Muscle layer of duodenum (tissue), 2 donors: Measurements from ENCODE around the gene SF3B6.
"Not testable (repeated sequence)": the region's sequence is repeated elsewhere in the genome, so short reads cannot be mapped to it uniquely, and the experiment has no call there.

Experiments
- H3K27ac ChIP-seq: one replicate; pipeline ENCODE4 v1.7.0; 2013; ENCODE audit warnings: mild to moderate bottlenecking, low read length
- H3K27me3 ChIP-seq: one replicate; pipeline ENCODE4 v1.7.0; 2013; ENCODE audit warnings: low read depth, mild to moderate bottlenecking, control low read depth, low read length
- H3K36me3 ChIP-seq, 2 donors: one replicate each; pipeline ENCODE4 v1.7.0; 2013; ENCODE audit warnings: low read length in 2 of 2, control low read depth in 1 of 2, mild to moderate bottlenecking in 1 of 2; ENCODE audit not compliant: insufficient read depth in 2 of 2, control insufficient read depth in 1 of 2
- H3K4me1 ChIP-seq, 2 donors: one replicate each; pipeline ENCODE4 v1.7.0; 2013; ENCODE audit warnings: low read length in 2 of 2, mild to moderate bottlenecking in 2 of 2, control low read depth in 1 of 2, moderate library complexity in 1 of 2; ENCODE audit not compliant: insufficient read depth in 2 of 2, control insufficient read depth in 1 of 2
- H3K4me3 ChIP-seq, 2 donors: one replicate each; pipeline ENCODE4 v1.7.0; 2013; ENCODE audit warnings: low read length in 2 of 2, low read depth in 1 of 2, mild to moderate bottlenecking in 1 of 2
- H3K9me3 ChIP-seq, 2 donors: one replicate each; pipeline ENCODE4 v1.7.0; 2013; ENCODE audit warnings: low read length in 2 of 2, control low read depth in 1 of 2, mild to moderate bottlenecking in 1 of 2; ENCODE audit not compliant: control insufficient read depth in 1 of 2
- donor health status: healthy.

Gene SF3B6

GRCh38 chr2:24050041-24050979 lies 25.8 kb downstream of the SF3B6 start:
- H3K27ac ChIP-seq, result no peak overlapping the region
- peak overlapping the region; percentile 59 to 84 for H3K4me3 ChIP-seq
- no peaks in the 10 kb centered on the region for H3K27me3 ChIP-seq
- no peaks in the 10 kb centered on the region for H3K36me3 ChIP-seq
- H3K9me3 ChIP-seq, result no peaks in the 10 kb centered on the region
- peaks cover 3 to 17% of the 10 kb centered on the region in 2 donors for H3K4me1 ChIP-seq

DNA sequence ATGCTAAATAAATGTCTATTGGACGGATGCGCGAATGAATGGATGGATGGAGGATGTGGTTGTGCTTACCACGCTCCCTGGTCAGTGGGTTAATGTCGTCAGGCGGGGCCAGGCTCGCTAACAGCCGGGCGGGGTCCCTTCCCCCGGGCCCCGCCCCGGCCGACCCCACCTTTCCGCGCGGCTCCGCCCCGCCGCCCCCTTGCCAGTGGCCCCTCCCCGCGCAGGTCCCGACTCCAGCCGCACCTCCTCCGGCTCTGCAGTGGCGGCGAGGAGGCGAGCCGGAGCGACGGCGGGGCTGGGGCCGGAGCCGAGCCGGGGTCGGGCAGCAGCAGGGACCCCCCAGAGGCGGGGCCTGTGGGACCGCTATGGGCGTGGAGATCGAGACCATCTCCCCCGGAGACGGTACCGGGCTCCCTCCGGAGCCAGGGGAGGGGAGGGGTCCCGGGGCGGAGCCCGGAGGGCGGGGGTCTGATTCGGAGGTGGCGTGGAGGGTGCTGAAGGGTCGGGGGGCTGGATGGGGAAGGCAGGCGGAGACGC lies 26.6 kb downstream of the SF3B6 start, which contains the start of gene FKBP1B:
Gene FKBP1B (plus strand): TSS at position 257 of the 537 bp plus-strand sequence. CDS start 109 bp downstream, at position 366.
- no peaks in the 10 kb centered on the region for H3K27me3 ChIP-seq
- no peaks in the 10 kb centered on the region for H3K9me3 ChIP-seq
- H3K4me1 ChIP-seq, result peaks cover 3 to 17% of the 10 kb centered on the region in 2 donors
- no peaks in the 10 kb centered on the region for H3K36me3 ChIP-seq
- H3K27ac ChIP-seq, result no peak within 1 kb of the TSS
- H3K4me3 ChIP-seq, result peak within 1 kb of the TSS; percentile 59 to 84

DNA sequence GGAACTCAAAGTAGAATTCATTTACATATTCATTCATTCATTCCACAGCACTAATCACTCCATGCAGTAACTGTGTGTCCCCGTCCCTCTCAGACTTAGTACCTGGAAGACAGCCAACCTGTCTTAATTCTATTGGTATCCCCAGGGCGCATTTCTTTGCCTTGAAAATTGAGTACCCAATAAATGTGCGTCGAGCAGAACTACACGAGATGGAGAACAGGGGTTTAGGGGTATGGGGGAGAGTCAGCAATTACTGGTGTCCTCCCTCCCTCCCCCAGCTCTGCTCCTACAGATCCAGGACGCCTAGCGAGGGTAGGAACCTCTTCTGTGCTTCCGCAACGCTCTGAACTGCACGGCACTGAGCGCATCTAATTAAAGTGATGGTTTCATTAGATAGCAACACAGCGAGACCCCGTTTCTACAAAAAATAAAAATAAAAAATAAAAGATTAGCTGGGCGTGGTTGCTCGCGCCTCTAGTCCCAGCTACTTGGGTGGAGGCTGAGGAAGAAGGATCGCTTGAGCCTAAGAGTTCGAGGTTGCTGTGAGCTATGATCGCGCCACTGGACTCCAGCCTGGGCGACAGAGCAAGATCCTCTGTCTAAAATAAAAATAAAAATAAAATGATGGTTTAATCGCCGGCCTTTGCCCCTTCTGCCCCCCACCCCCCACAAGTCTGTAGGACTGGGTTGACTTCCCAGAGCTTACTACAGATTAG lies 27.2 kb downstream of the SF3B6 start:
- Histone ChIP-seq H3K36me3 (no peaks in the 10 kb centered on the region), H3K27ac (no peak overlapping the region), H3K27me3 (no peaks in the 10 kb centered on the region), H3K4me3 (peak overlapping the region; percentile 59 to 84), H3K4me1 (peaks cover 3 to 17% of the 10 kb centered on the region in 2 donors), H3K9me3 (no peaks in the 10 kb centered on the region)

- Histone ChIP-seq H3K27ac (no peak overlapping the region), H3K36me3 (no peaks in the 10 kb centered on the region)
These were observed 28.5 kb downstream of the SF3B6 start for GRCh38 chr2:24047703-24048033.

GRCh38 chr2:24046930-24047702 lies 29.0 kb downstream of the SF3B6 start, which contains the start of gene WDCP:
Gene WDCP, minus strand, starts transcription at chr2:24047391. Its CDS starts 7,897 bp downstream, at chr2:24039494.
- peak within 1 kb of the TSS; percentile 67 for H3K27ac ChIP-seq
- H3K36me3 ChIP-seq, result no peaks in the 10 kb centered on the region
- no peaks in the 10 kb centered on the region for H3K27me3 ChIP-seq
- H3K4me1 ChIP-seq, result peaks cover 3 to 17% of the 10 kb centered on the region in 2 donors
- H3K9me3 ChIP-seq, result no peaks in the 10 kb centered on the region
- peak within 1 kb of the TSS; percentile 82 to 88 for H3K4me3 ChIP-seq

More at GRCh38 chr2:24047703-24048033, 28.5 kb downstream of the SF3B6 start:
- Histone ChIP-seq H3K27me3 (no peaks in the 10 kb centered on the region), H3K4me1 (peaks cover 3 to 17% of the 10 kb centered on the region in 2 donors), H3K4me3 (peak overlapping the region; percentile 82 to 88), H3K9me3 (no peaks in the 10 kb centered on the region)

GRCh38 chr2:24046599-24046929 lies 29.6 kb downstream of the SF3B6 start:
- H3K27ac ChIP-seq, result peak overlapping the region; percentile 67

DNA sequence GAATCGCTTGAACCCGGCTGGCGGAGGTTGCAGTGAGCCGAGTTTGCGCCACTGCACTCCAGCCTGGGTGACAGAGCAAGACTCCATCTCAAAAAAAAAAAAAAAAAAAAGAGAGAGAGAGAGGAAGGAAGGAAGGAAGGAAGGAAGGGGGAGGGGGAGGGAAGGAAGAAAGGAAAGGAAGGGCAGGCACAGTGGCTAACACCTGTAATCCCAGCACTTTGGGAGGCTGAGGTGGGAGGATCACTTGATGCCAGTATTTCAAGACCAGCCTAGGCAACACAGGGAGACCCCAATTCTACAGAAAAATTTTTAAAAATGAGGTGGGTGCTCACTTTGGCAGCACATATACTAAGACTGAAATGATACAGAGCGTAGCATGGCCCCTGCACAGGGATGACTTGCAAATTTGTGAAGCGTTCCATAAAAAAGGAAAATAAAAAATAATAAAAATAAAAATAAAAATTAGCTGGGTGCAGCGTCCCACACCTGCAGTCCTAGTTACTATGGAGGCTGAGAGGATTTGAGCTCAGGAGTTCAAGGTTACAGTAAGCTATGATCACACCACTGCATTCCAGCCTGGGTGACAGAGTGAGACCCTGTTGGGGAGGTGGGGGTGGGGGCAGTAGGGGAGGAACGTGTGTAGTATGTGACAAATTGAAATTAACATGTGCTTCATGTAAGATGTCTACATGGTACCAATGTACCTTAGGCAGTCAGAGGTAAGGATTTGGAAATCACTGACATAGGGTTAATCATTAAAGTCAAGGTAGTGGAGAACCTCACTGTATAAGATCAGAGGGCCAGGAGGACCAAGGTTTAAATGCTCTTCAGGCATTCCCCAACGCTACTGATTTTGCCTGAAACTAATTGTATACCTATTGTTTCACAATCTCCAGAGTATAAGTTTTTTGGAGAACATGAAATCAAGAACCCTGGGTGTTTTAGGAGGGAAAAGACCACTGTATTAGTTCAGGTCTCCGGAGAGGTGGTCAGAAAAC lies 30.3 kb downstream of the SF3B6 start:
- Histone ChIP-seq H3K27me3 (no peaks in the 10 kb centered on the region), H3K27ac (no peak overlapping the region), H3K4me3 (peak overlapping the region; percentile 82 to 88), H3K9me3 (no peaks in the 10 kb centered on the region), H3K36me3 (no peaks in the 10 kb centered on the region), H3K4me1 (peaks cover 3 to 17% of the 10 kb centered on the region in 2 donors)

More at GRCh38 chr2:24046599-24046929, 29.6 kb downstream of the SF3B6 start:
- Histone ChIP-seq H3K4me1 (peaks cover 3 to 17% of the 10 kb centered on the region in 2 donors), H3K36me3 (no peaks in the 10 kb centered on the region), H3K27me3 (no peaks in the 10 kb centered on the region), H3K9me3 (no peaks in the 10 kb centered on the region), H3K4me3 (peak overlapping the region; percentile 82 to 88)

- H3K36me3 ChIP-seq, result peaks cover 12 to 14% of the 10 kb centered on the region in 2 donors
- not testable (repeated sequence) for H3K4me1 ChIP-seq, H3K27ac ChIP-seq, H3K27me3 ChIP-seq, H3K9me3 ChIP-seq, H3K4me3 ChIP-seq
These were observed 33.0 kb downstream of the SF3B6 start for GRCh38 chr2:24043133-24043532.

DNA sequence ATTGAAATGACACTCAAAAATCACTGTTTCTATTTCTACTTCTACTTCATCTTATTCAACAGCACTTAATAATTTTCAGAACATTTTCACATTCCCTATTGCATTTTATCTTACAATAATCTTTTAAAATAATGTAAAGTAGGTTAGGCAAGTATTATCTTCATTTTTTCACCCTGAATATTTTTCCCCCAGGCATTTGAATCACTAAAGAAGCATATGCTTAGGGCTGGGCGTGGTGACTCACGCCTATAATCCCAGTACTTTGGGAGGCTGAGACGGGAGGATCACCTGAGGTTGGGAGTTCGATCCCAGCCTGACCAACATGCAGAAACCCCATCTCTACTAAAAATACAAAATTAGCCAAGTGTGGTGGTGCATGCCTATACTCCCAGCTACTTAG lies 35.6 kb downstream of the SF3B6 start:
- H3K4me1 ChIP-seq, result no peaks in the 10 kb centered on the region
- H3K9me3 ChIP-seq, result no peaks in the 10 kb centered on the region
- peaks cover 21 to 26% of the 10 kb centered on the region in 2 donors for H3K36me3 ChIP-seq
- no peaks in the 10 kb centered on the region for H3K27me3 ChIP-seq
- H3K4me3 ChIP-seq, result no peak overlapping the region
- no peak overlapping the region for H3K27ac ChIP-seq
